ENCODE data around the gene EPG5.
"Not testable (repeated sequence)": the region's sequence is repeated elsewhere in the genome, so short reads cannot be mapped to it uniquely, and the experiment has no call there.

Gene EPG5

GRCh38 chr18:45860971-45861370 lies 106.2 kb downstream of the EPG5 start:
- no peak for DNase-seq

- DNase-seq, result no peak
These were observed 106.6 kb downstream of the EPG5 start for GRCh38 chr18:45860492-45860891.

- no peak for DNase-seq
These were observed 107.8 kb downstream of the EPG5 start for GRCh38 chr18:45859334-45859733.

GRCh38 chr18:45856531-45856930 lies 110.6 kb downstream of the EPG5 start:
- no peak for DNase-seq

- no peak for DNase-seq
These were observed 113.0 kb downstream of the EPG5 start for GRCh38 chr18:45854036-45854586.

GRCh38 chr18:45852631-45853030 lies 114.5 kb downstream of the EPG5 start:
- DNase-seq, result no peak

- no peak for DNase-seq
These were observed 115.8 kb downstream of the EPG5 start for GRCh38 chr18:45851161-45851925.

- no peak for DNase-seq
These were observed 117.1 kb downstream of the EPG5 start for GRCh38 chr18:45850021-45850420.

GRCh38 chr18:45849529-45849928 lies 117.6 kb downstream of the EPG5 start:
- DNase-seq, result no peak

GRCh38 chr18:45848643-45849042 lies 118.5 kb downstream of the EPG5 start:
- DNase-seq, result not testable (repeated sequence)

- no peak for DNase-seq
These were observed 120.0 kb downstream of the EPG5 start for GRCh38 chr18:45847119-45847518.

GRCh38 chr18:45845410-45845809 lies 121.7 kb downstream of the EPG5 start:
- DNase-seq, result no peak

GRCh38 chr18:45844938-45845337 lies 122.2 kb downstream of the EPG5 start:
- DNase-seq, result no peak

- no peak for DNase-seq
These were observed 124.1 kb downstream of the EPG5 start for GRCh38 chr18:45843019-45843418.

- no peak for DNase-seq
These were observed 125.2 kb downstream of the EPG5 start for GRCh38 chr18:45841765-45842442.

GRCh38 chr18:45841060-45841764 lies 125.9 kb downstream of the EPG5 start:
- DNase-seq, result no peak

GRCh38 chr18:45839414-45840395 lies 127.4 kb downstream of the EPG5 start:
- peak; percentile 40 for DNase-seq

GRCh38 chr18:45838302-45839070 lies 128.6 kb downstream of the EPG5 start:
- DNase-seq, result no peak

- DNase-seq, result peak; percentile 49
These were observed 129.7 kb downstream of the EPG5 start for GRCh38 chr18:45837283-45838070.

All from stimulated activated CD4-positive, alpha-beta T cell treated with anti-CD3 and anti-CD28 coated beads, Interleukin-1b, Interleukin-23, amount 100 ng/mL, for 48 hours (primary cell).